Measurements from ENCODE around the gene FGD2.
"Not testable (repeated sequence)": the region's sequence is repeated elsewhere in the genome, so short reads cannot be mapped to it uniquely, and the experiment has no call there.

FGD2 gene

GRCh38 chr6:37043091-37043490 lies 37.6 kb downstream of the FGD2 start:
- not testable (repeated sequence) for DNase-seq

GRCh38 chr6:37047346-37047688 lies 41.9 kb downstream of the FGD2 start:
- DNase-seq = no peak

GRCh38 chr6:37047689-37048402 lies 42.4 kb downstream of the FGD2 start:
- no peak for DNase-seq

GRCh38 chr6:37048403-37048850 lies 43.0 kb downstream of the FGD2 start:
- DNase-seq = no peak

- DNase-seq = peak; percentile 87
These were observed 43.6 kb downstream of the FGD2 start for GRCh38 chr6:37048851-37049757.

GRCh38 chr6:37049758-37050044 lies 44.2 kb downstream of the FGD2 start:
- DNase-seq = no peak

- no peak for DNase-seq
These were observed 44.8 kb downstream of the FGD2 start for GRCh38 chr6:37050045-37050853.

GRCh38 chr6:37050854-37051137 lies 45.3 kb downstream of the FGD2 start:
- DNase-seq = no peak

GRCh38 chr6:37051138-37052026 lies 45.9 kb downstream of the FGD2 start:
- peak; percentile 74 for DNase-seq

- DNase-seq = no peak
These were observed 46.7 kb downstream of the FGD2 start for GRCh38 chr6:37052027-37052628.

GRCh38 chr6:37053683-37054082 lies 48.2 kb downstream of the FGD2 start:
- DNase-seq = no peak

GRCh38 chr6:37054171-37054570 lies 48.7 kb downstream of the FGD2 start:
- no peak for DNase-seq

- DNase-seq = no peak
These were observed 49.1 kb downstream of the FGD2 start for GRCh38 chr6:37054580-37054979.

- DNase-seq = no peak
These were observed 50.6 kb downstream of the FGD2 start for GRCh38 chr6:37056112-37056403.

- peak; percentile 37 for DNase-seq
These were observed 51.1 kb downstream of the FGD2 start for GRCh38 chr6:37056439-37057127.

- DNase-seq = no peak
These were observed 51.6 kb downstream of the FGD2 start for GRCh38 chr6:37057128-37057471.

GRCh38 chr6:37057678-37058077 lies 52.2 kb downstream of the FGD2 start:
- DNase-seq = no peak

- DNase-seq = peak; percentile 54
These were observed 52.7 kb downstream of the FGD2 start for GRCh38 chr6:37058084-37058586.

- DNase-seq = not testable (repeated sequence)
These were observed 53.5 kb downstream of the FGD2 start for GRCh38 chr6:37058984-37059343.

- DNase-seq = peak; percentile 97
These were observed 54.1 kb downstream of the FGD2 start for GRCh38 chr6:37059344-37060194.

- no peak for DNase-seq
These were observed 54.7 kb downstream of the FGD2 start for GRCh38 chr6:37060195-37060559.

Data from EL (cell line).